Hepatocyte (in vitro differentiated cells): ENCODE measurements around the gene FILIP1.

ENCODE experiments used
- CTCF ChIP-seq: fragments of 200-600 bp; sonication (generic); IDR thresholded peaks from 2 replicates; pipeline ENCODE4 v1.5.1; 2016; ENCODE audit warnings: antibody characterized with exemption, mild to moderate bottlenecking; ENCODE audit not compliant: poor library complexity
- EZH2phosphoT487 ChIP-seq: fragments of 200-600 bp; sonication (generic); IDR thresholded peaks from one replicate; pipeline ENCODE4 v1.6.1; 2018; ENCODE audit warnings: antibody characterized with exemption, mild to moderate bottlenecking, low read depth, moderate library complexity; ENCODE audit not compliant: unreplicated experiment, severe bottlenecking

GRCh38 chr6:75436869-75437268 lies 56.7 kb downstream of the FILIP1 start:
- TF ChIP-seq CTCF (no peak), EZH2phosphoT487 (no peak)
